Body of pancreas (tissue), 4 donors: Measurements from ENCODE around the gene ITIH5.

ENCODE experiments used
- POLR2A ChIP-seq, 3 donors: fragments of 450-650 bp; IDR thresholded peaks; one replicate each; pipeline ENCODE4 v1.6.1; 2016; ENCODE audit warnings: antibody characterized with exemption in 3 of 3, mild to moderate bottlenecking in 2 of 3
- TF ChIP-seq, protein P1 (sequence below), 7 experiments: fragments of 450-650 bp in 4 of 7; fragments of 200-600 bp in 3 of 7; sonication (generic) in 3 of 7; IDR thresholded peaks; one replicate each; pipeline ENCODE4 v1.5.1; 2016 to 2019; ENCODE audit warnings: antibody characterized with exemption in 7 of 7

GRCh38 chr10:7550013-7550412, 116.8 kb downstream of the ITIH5 start:
- TF ChIP-seq, protein P1, sequence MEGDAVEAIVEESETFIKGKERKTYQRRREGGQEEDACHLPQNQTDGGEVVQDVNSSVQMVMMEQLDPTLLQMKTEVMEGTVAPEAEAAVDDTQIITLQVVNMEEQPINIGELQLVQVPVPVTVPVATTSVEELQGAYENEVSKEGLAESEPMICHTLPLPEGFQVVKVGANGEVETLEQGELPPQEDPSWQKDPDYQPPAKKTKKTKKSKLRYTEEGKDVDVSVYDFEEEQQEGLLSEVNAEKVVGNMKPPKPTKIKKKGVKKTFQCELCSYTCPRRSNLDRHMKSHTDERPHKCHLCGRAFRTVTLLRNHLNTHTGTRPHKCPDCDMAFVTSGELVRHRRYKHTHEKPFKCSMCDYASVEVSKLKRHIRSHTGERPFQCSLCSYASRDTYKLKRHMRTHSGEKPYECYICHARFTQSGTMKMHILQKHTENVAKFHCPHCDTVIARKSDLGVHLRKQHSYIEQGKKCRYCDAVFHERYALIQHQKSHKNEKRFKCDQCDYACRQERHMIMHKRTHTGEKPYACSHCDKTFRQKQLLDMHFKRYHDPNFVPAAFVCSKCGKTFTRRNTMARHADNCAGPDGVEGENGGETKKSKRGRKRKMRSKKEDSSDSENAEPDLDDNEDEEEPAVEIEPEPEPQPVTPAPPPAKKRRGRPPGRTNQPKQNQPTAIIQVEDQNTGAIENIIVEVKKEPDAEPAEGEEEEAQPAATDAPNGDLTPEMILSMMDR (IDR thresholded peaks at IDR 0.05), result no peak
- no peak for TF ChIP-seq POLR2A (IDR thresholded peaks at IDR 0.05)
